GM19372 (cell line): ENCODE results near the gene RECK.
"Not testable (repeated sequence)": the region's sequence is repeated elsewhere in the genome, so short reads cannot be mapped to it uniquely, and the experiment has no call there.

ENCODE experiments used
- ATAC-seq: cut with Tn5 transposase; IDR thresholded peaks from one replicate; pipeline ENCODE4 v1.9.1; 2021; ENCODE audit warnings: mild to moderate bottlenecking, low read depth, moderate library complexity; ENCODE audit not compliant: unreplicated experiment

Gene RECK

GRCh38 chr9:36053971-36054370 lies 17.3 kb downstream of the RECK start:
- no peak for ATAC-seq

DNA sequence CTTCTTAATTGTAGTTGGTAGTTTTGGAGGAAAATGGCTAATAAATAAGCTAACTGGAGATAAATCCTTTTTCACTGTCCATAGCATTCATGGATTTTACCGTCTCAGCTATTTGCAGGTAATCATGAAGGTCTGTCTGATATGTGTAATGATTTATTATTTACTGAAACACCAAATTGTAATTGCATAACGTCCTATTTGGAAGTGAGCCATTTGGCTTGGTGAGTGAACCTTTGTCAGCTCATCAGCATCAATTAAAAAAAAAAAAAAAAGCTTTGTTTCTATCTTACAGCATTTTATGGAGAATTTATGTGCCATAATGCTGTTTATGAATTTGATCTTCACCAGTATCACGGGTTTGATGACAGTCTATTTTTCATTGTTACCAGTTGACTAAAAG lies 20.2 kb downstream of the RECK start:
- ATAC-seq = no peak

GRCh38 chr9:36063804-36064447 lies 27.2 kb downstream of the RECK start:
- ATAC-seq = no peak

DNA sequence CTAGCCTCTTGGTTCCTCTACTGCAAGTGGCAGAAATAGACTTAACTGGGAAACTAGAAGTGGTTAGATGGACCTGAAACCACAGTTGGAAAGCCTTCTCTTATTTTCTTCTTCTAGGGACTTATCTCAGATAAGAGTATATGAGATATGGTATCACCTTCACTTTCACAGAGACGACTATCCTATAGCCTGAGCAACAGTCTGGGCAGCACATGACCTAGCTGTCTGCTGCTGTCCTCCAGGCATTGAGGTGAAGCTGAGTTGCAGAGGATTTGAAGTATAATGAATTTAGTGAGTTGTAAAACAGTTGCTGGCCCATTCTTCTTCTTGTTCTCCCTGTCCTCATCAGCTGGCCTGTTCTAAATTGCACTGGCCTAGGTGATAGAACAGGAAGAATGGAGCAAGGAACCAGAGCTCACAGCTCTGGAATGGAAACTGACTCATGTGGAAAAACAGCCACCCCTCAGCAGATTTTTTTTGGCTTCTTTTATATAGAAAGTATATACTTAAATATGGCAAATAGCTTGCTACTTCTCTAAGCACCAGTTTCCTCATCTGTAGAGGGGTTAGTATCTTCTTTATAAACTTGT lies 27.8 kb downstream of the RECK start:
- ATAC-seq = no peak

- ATAC-seq = no peak
Measured at GRCh38 chr9:36074055-36074454, 37.3 kb downstream of the RECK start.

GRCh38 chr9:36074870-36075532 lies 38.3 kb downstream of the RECK start:
- ATAC-seq = no peak

DNA sequence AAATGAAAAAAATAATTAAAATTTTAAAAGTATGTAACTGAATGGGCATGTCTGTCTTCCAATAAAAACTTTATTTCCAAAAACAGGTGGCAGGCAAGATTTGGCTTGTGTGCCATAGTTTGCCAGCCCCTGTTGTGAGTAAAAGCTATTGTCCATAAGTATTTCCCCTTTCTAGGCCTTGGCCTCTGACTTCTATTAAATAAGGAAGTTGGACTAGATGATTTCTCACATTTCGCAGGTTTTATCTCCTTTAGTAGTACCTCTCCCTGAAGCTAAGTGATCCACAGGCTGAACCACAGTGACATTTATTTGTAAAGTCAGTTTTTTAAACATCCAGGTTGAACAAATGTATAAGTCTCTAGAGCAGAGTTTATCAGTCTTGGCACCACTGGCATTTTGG lies 41.3 kb downstream of the RECK start:
- ATAC-seq = no peak

DNA sequence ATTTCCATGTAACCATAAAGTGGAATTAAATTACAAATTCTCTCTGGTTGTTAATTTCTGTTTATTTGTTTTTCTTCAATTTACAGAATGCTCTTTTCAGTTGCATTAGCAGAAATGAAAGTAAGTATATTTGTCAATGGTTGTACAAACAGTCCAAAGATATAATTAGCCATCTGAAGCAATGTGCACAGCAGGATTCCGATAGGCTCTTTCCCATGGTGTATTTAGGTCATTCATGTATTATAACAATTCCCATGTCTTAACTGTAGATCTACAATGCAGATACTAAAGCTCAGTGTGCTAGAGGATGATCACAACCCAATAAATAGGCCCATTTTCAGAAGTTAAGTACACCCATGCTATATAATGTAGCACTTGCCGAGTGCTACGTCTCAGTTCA lies 43.8 kb downstream of the RECK start:
- ATAC-seq = no peak

DNA sequence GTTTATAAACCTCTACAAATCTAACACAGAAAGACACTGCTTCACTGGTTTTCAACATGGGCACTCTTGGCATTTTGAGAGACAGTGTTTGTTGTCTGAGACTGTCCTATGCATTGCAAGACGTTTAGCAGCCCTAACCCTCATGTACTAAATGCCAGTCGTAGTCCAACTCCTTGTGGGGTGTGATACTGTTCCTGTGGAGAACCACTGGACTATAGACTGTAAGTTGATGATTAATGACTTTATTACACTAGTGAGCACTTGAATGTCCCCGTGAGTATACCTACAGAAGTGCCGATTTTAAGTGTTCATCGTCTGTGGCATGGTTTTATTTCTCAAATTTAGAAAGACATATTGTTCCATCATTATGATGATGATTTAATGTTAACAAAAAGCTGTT lies 46.2 kb downstream of the RECK start:
- ATAC-seq = no peak

DNA sequence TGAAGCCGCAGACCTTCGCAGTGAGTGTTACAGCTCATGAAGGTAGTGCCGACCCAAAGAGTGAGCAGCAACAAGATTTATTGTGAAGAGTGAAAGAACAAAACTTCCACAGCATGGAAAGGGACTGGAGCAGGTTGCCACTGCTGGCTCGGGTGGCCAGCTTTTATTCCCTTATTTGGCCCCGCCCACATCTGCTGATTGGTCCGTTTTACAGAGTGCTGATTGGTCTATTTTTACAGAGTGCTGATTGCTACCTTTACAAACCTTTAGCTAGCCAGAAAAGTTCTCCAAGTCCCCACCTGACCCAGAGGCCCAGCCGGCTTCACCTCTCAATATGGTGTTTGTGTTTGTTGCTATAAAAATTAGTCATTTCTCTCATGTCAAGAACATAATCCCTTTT lies 49.7 kb downstream of the RECK start:
- ATAC-seq = no peak

GRCh38 chr9:36087054-36087453 lies 50.3 kb downstream of the RECK start:
- not testable (repeated sequence) for ATAC-seq

GRCh38 chr9:36088020-36088419 lies 51.3 kb downstream of the RECK start:
- ATAC-seq = no peak

GRCh38 chr9:36091026-36091953 lies 54.6 kb downstream of the RECK start:
- no peak for ATAC-seq

DNA sequence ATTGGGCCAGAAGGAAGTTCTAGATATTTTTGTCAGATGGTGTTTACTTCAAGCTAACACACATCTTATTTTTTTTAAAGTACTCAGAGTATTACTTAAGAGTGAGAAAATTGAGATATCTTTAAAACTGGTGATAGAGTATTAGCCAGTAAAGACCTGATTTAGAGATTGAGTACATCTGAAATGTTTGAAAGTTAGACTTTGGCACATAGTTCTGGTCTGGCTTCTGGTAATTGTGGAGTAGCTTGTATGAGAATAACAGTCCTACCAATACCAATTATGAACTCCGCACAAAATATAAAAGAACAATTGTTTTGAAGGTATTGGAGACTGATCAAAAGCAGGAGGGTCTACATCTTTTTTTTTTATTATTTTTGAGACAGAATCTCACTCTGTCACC lies 55.3 kb downstream of the RECK start:
- no peak for ATAC-seq

DNA sequence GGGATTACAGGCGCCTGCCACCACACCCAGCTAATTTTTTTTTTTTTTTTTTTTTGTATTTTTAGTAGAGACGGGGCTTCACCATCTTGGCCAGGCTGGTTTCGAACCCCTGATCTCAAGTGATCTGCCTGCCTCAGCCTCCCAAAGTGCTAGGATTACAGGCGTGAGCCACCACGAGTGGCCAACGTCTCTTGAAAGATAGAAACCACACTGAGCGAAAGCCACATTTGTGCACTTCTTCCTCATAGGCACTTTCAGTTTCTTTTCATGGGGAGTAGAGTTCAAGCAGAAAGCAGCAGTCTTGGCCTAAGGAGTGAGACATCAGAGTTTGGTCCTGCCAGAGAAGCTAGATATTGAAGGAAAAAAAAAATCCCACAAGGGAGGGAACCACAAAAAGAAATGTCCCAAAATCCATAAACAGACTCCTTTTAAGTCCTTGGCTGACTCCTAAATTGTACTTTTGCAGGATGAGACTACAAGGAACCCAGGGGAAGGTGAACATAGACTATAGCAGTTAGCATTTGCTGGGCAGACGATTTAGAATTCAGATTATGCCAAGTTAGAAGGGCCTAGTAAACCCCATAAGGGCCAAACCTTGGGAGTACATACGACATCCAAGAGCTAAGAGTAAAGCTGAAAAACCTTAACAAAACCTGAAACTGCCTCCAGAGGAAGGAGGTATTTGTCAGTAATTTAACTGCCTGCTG lies 55.9 kb downstream of the RECK start:
- no peak for ATAC-seq

DNA sequence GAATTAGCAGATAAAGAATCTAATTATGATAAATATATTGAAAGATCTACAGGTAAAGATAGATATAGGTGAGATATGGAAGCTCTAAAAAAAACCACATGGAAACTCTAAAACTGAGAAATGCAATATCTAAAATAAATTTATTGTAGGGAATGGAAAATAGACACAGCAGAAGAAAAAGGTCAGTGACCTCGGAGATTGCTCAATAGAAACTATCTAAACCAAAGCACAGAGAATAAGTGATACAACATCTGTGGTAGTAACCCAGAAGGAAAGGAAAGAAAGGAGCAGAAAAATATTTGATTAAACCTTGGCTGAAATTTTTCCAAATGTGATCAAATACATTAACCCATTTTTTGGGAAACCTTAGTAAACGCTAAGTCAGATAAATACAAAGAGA lies 56.7 kb downstream of the RECK start:
- ATAC-seq = no peak

DNA sequence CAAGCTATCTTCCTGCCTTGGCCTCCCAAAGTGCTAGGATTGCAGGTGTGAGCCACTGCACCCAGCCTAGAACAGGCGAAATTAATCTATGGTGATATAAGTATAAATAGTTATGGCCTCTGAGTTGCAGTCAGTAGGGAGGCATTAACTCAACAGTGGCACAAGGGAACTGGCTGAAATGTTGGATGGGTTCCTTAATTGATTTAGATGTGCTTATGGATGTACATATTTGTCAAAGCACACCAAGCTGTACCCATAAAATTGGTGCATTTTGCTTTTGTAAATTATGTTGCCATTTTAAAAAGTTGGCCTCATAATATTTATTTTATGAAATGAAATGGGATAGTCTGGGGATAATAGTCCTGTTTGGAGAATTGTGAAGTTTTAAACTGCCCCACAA lies 63.0 kb downstream of the RECK start:
- no peak for ATAC-seq

DNA sequence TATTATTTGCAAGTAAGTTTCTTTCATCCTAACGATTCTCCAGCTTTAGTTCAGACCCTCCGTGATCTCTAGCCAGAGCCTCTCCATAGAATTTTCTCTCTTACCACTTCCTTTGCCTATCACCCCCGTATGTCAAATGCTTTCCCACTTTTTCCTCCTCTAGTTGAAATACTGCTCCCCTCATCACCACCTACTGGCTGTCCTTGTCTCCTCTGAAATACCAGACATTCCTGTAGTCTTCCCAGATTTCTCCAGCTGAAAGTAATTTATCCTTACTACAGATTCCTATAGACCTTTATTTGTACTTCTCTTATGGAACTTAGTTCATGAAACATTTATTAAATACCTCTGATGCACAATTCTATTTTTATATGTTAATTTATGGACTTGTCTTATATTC lies 63.8 kb downstream of the RECK start:
- ATAC-seq = no peak

GRCh38 chr9:36101916-36102741 lies 65.4 kb downstream of the RECK start:
- no peak for ATAC-seq
